CD4-positive, alpha-beta T cell (primary cell): ENCODE results near the gene ORC3. TPM values are rescaled to one million over a fixed set of nuclear protein-coding genes. Genes with fewer than 3 reads are reported as not detected.
A peak's percentile ranks its signal among the peaks of the same experiment; 100 is the strongest.

ENCODE experiments used
- ATAC-seq: fragments of 200-7000 bp; cut with Tn5 transposase; one replicate; pipeline ENCODE4 v1.10.0; 2022; ENCODE audit warnings: mild to moderate bottlenecking; ENCODE audit not compliant: poor library complexity
- CTCF ChIA-PET: fragments of 350-600 bp; sonication (Branson Sonifier 250); formaldehyde crosslinking; loops from one replicate; lab custom pipeline; 2021; ENCODE audit warnings: antibody characterized with exemption, inconsistent platforms; lab: Charles Lee
- POLR2A ChIA-PET: fragments of 350-600 bp; sonication (Branson Sonifier 250); formaldehyde crosslinking; loops from one replicate; lab custom pipeline; 2021; ENCODE audit warnings: antibody characterized with exemption, inconsistent platforms; lab: Charles Lee
- DNase-seq, 14 experiments: peaks; one replicate each; pipeline ENCODE4 v3.0.0-alpha.2; 2013 to 2020; ENCODE audit warnings: mixed read lengths in 2 of 14
- H3K27ac ChIP-seq, 2 donors: one replicate each; pipeline versions ENCODE4 v1.5.1 to v1.7.0; 2013; ENCODE audit warnings: low read length in 2 of 2, low read depth in 1 of 2, mild to moderate bottlenecking in 1 of 2
- H3K27me3 ChIP-seq, 2 experiments: 1 replicate in 1 of 2; 2 replicates in 1 of 2; pipeline versions ENCODE4 v1.6.1 to v1.7.0; 2013; ENCODE audit warnings: low read length in 2 of 2, control low read depth in 1 of 2, mild to moderate bottlenecking in 1 of 2, moderate library complexity in 1 of 2; ENCODE audit not compliant: insufficient read depth in 2 of 2, control insufficient read depth in 1 of 2
- H3K36me3 ChIP-seq: one replicate; pipeline ENCODE4 v1.6.1; 2013; ENCODE audit warnings: low read length, control low read depth; ENCODE audit not compliant: insufficient read depth
- H3K4me1 ChIP-seq: one replicate; pipeline ENCODE4 v1.6.1; 2013; ENCODE audit warnings: low read length, control low read depth; ENCODE audit not compliant: insufficient read depth
- H3K4me3 ChIP-seq: one replicate; pipeline ENCODE4 v1.5.1; 2013; ENCODE audit warnings: mild to moderate bottlenecking, low read length, moderate library complexity
- H3K9me3 ChIP-seq, 2 experiments: 1 replicate in 1 of 2; 2 replicates in 1 of 2; pipeline versions ENCODE4 v1.6.1 to v1.7.0; 2013; ENCODE audit warnings: low read length in 2 of 2, mild to moderate bottlenecking in 2 of 2, control low read depth in 1 of 2, moderate library complexity in 1 of 2; ENCODE audit not compliant: control insufficient read depth in 1 of 2, insufficient read depth in 1 of 2
- H3K27ac Mint-ChIP-seq: one replicate; pipeline ENCODE4 v1.8.0; 2020; ENCODE audit warnings: mixed read lengths
- H3K27me3 Mint-ChIP-seq: one replicate; pipeline ENCODE4 v1.8.0; 2021; ENCODE audit warnings: mixed read lengths
- H3K36me3 Mint-ChIP-seq: one replicate; pipeline ENCODE4 v1.8.0; 2021; ENCODE audit warnings: low read depth, mixed read lengths
- H3K4me1 Mint-ChIP-seq: one replicate; pipeline ENCODE4 v1.8.0; 2021; ENCODE audit warnings: low read depth, mixed read lengths
- H3K4me3 Mint-ChIP-seq: one replicate; pipeline ENCODE4 v1.8.0; 2020; ENCODE audit warnings: mild to moderate bottlenecking, mixed read lengths
- H3K9me3 Mint-ChIP-seq: one replicate; pipeline ENCODE4 v1.8.0; 2020; ENCODE audit warnings: mixed read lengths
- intact Hi-C, 2 experiments: fragments of 100-400 bp; cut with DNase I in 1 of 2; cut with micrococcal nuclease in 1 of 2; formaldehyde crosslinking; loops; one replicate each; pipeline versions ENCODE4 v1.15.1 to v1.9.0; 2023 to 2025; cut with DNase I, micrococcal nuclease
- total RNA-seq, 174 experiments: library from RNA in 2 of 174; stranded (reverse) in 2 of 174; gene quantifications; one replicate each; pipeline ENCODE4 v1.2.3 and lab custom pipeline; 2021 to 2026
- TF ChIP-seq, protein P1 (sequence below): fragments of 200-600 bp; IDR thresholded peaks from one replicate; pipeline ENCODE4 v1.8.0; 2022; ENCODE audit warnings: antibody characterized with exemption, mild to moderate bottlenecking

Gene ORC3
- total RNA-seq, 2 experiments from 2014 or later, result 12.1 to 12.9 TPM

GRCh38 chr6:87671555-87672029 is 81.7 kb downstream of the ORC3 start:
- ChIA-PET CTCF (interaction anchor here (0.6 kb wide), 1 partner anchor 1802 kb away, joined by 3 read pairs; no protein-coding TSS in a partner anchor), POLR2A (no interaction called here)
- Mint-ChIP-seq H3K27ac (peak overlapping the region; percentile 61), H3K4me1 (peaks cover 19% of the 10 kb centered on the region), H3K9me3 (no peaks in the 10 kb centered on the region), H3K36me3 (peaks cover 83% of the 10 kb centered on the region), H3K27me3 (no peaks in the 10 kb centered on the region), H3K4me3 (no peak overlapping the region)
- H3K27ac ChIP-seq, result no peak overlapping the region
- TF ChIP-seq, protein P1, sequence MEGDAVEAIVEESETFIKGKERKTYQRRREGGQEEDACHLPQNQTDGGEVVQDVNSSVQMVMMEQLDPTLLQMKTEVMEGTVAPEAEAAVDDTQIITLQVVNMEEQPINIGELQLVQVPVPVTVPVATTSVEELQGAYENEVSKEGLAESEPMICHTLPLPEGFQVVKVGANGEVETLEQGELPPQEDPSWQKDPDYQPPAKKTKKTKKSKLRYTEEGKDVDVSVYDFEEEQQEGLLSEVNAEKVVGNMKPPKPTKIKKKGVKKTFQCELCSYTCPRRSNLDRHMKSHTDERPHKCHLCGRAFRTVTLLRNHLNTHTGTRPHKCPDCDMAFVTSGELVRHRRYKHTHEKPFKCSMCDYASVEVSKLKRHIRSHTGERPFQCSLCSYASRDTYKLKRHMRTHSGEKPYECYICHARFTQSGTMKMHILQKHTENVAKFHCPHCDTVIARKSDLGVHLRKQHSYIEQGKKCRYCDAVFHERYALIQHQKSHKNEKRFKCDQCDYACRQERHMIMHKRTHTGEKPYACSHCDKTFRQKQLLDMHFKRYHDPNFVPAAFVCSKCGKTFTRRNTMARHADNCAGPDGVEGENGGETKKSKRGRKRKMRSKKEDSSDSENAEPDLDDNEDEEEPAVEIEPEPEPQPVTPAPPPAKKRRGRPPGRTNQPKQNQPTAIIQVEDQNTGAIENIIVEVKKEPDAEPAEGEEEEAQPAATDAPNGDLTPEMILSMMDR, result no peak
- no peaks in the 10 kb centered on the region for H3K9me3 ChIP-seq
- H3K4me1 ChIP-seq, result no peaks in the 10 kb centered on the region
- intact Hi-C loops, result no loop called here
- DNase-seq (no peak), ATAC-seq (no peak)
- H3K27me3 ChIP-seq, result no peaks in the 10 kb centered on the region
- H3K36me3 ChIP-seq, result peaks cover 45% of the 10 kb centered on the region
- no peak overlapping the region for H3K4me3 ChIP-seq

GRCh38 chr6:87672641-87673040 is 82.7 kb downstream of the ORC3 start:
- H3K4me3 ChIP-seq, result no peak overlapping the region
- Mint-ChIP-seq H3K36me3 (peaks cover 84% of the 10 kb centered on the region), H3K4me3 (no peak overlapping the region), H3K27ac (peak overlapping the region; percentile 61), H3K27me3 (no peaks in the 10 kb centered on the region), H3K9me3 (no peaks in the 10 kb centered on the region), H3K4me1 (peaks cover 22% of the 10 kb centered on the region)
- H3K27ac ChIP-seq, result no peak overlapping the region
- no peaks in the 10 kb centered on the region for H3K4me1 ChIP-seq
- no peaks in the 10 kb centered on the region for H3K9me3 ChIP-seq
- TF ChIP-seq, protein P1, result no peak
- H3K27me3 ChIP-seq, result no peaks in the 10 kb centered on the region
- intact Hi-C loops, result no loop called here
- CTCF ChIA-PET, result interaction anchor here (0.7 kb wide), 1 partner anchor 1114 kb away, joined by 3 read pairs; no protein-coding TSS in a partner anchor
- ATAC-seq (no peak), DNase-seq (no peak)
- peaks cover 41% of the 10 kb centered on the region for H3K36me3 ChIP-seq
- POLR2A ChIA-PET, result interaction anchor here (1.0 to 1.5 kb wide), 2 partner anchors 10 to 16 kb away, joined by 3 read pairs; no protein-coding TSS in a partner anchor

DNA sequence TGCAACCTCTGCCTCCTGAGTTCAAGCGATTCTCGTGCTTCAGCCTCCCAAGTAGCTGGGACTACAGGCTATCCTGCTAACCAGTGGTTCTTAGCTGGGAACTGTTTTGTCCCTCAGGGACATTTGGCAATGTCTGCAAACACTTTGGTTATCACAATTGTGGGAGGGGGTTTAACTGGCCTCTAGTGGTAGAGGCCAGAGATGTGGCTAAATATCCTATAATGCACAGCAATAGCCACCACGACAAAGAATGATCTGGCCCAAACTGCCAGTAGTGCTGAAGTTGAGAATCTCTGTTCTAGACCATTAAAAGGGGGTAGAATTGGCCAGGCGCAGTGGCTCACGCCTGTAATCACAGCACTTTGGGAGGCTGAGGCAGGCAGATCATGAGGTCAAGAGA is 83.3 kb downstream of the ORC3 start:
- peaks cover 84% of the 10 kb centered on the region for H3K36me3 Mint-ChIP-seq
- ChIA-PET CTCF (interaction anchor here (0.7 kb wide), 1 partner anchor 1113 kb away, joined by 3 read pairs; no protein-coding TSS in a partner anchor), POLR2A (interaction anchor here (1.5 kb wide), 1 partner anchor 16 kb away, joined by 3 read pairs; no protein-coding TSS in a partner anchor)
- TF ChIP-seq, protein P1, result no peak
- no peak overlapping the region for H3K27ac Mint-ChIP-seq
- intact Hi-C loops, result no loop called here
- ATAC-seq (no peak), DNase-seq (no peak)
- no peaks in the 10 kb centered on the region for H3K4me1 ChIP-seq
- H3K27me3 ChIP-seq, result no peaks in the 10 kb centered on the region
- H3K4me1 Mint-ChIP-seq, result peaks cover 26% of the 10 kb centered on the region
- no peaks in the 10 kb centered on the region for H3K9me3 Mint-ChIP-seq
- H3K4me3 Mint-ChIP-seq, result no peak overlapping the region
- H3K36me3 ChIP-seq, result peaks cover 40% of the 10 kb centered on the region
- no peaks in the 10 kb centered on the region for H3K9me3 ChIP-seq
- H3K27me3 Mint-ChIP-seq, result no peaks in the 10 kb centered on the region
- H3K27ac ChIP-seq, result no peak overlapping the region
- H3K4me3 ChIP-seq, result no peak overlapping the region
